ENCODE data around the gene MAP2K3.

MAP2K3 gene

DNA sequence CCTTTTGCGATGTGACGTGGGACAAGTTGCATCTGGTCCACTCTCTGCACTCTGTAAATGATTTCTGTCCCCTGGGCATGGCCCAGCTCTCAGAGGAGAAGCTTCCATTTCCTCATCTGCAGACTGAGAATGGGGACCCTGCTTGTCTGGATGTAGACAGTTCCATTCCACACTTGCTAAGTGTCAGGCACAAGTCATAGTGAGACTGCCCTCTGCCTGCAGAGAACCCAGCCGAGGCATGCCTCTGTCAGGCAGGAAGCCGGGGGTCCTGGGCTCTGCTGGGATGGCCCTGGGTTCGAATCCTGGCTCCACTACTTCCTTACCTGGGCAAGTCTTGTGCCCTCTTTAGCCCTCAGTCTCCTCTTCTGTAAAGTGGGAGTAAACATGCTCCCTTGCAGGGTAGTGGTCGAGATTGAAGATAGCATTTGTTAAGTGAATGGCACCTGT lies 4.1 kb downstream of the MAP2K3 start:
- TF ChIP-seq CTCF (IDR thresholded peaks at IDR 0.05; ENCODE audit: low read length) = peak; percentile 50
- TF ChIP-seq EZH2 (IDR thresholded peaks at IDR 0.05; ENCODE audit: borderline replicate concordance, low read length) = no peak
- Histone ChIP-seq H3K79me2 (ENCODE audit: insufficient read depth, low read length) (peaks cover 25% of the 10 kb centered on the region), H3K4me1 (ENCODE audit: insufficient read depth, low read length, severe bottlenecking) (peaks cover 62% of the 10 kb centered on the region), H3K9me2 (ENCODE audit: low read depth, low read length) (no peaks in the 10 kb centered on the region), H4K20me1 (ENCODE audit: insufficient read depth, low read length) (no peaks in the 10 kb centered on the region), H3K27ac (ENCODE audit: low read depth, low read length, poor library complexity, severe bottlenecking) (peak overlapping the region; percentile 97), H3K9ac (ENCODE audit: low read length) (peak overlapping the region; percentile 86), H3K9me3 (ENCODE audit: low read length) (no peaks in the 10 kb centered on the region), H3K4me3 (ENCODE audit: low read depth, low read length, poor library complexity, severe bottlenecking) (peak overlapping the region; percentile 93), H3K4me2 (ENCODE audit: low read length) (peak overlapping the region; percentile 95), H2AFZ (ENCODE audit: low read length) (no peak overlapping the region), H3F3A (ENCODE audit: insufficient read depth, low read length) (0 out of 2 replicates have a peak, but pooled peaks cover 4% of the 10 kb centered on the region), H3K36me3 (ENCODE audit: insufficient read depth, low read length) (no peaks in the 10 kb centered on the region; the same call in 1 of the 2 replicates), H3K27me3 (ENCODE audit: insufficient read depth, low read length) (no peaks in the 10 kb centered on the region)

DNA sequence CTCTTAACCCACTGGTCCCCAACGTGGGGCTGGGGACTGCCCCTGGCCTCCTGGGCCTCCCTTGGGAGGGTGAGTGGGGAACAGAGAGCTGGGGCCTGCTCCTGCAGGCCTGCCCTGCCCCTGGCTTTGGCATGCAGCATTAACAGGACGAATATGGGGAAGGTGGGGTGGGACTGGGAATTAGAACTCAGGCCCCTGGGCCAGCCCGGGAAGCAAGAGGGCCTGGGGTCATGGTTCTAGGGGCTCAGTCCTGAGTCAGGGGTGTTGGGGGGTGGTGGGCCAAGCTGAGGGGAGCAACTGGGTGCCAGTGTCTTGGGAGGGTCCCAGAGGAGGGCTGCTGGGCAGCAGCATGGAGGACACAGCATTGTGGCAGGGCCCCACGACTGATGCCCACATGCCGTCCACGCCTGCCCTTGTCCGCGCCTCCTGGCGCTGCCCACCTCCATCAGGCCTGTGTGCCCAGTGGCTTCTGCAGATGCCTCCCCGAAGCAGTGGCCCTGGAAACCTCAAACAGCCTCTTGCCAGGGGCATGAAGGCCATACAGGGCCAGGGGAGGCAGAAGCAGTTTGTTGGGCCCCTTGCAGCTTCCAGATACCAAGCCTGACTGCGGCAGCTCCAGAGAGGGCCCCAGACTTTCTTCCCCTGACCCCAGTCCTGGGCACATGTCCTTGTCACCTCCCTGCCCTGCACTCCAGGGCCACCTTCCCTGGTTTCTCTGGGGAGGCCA lies 4.8 kb downstream of the MAP2K3 start:
- H3K4me2 ChIP-seq (ENCODE audit: low read length) = peak overlapping the region; percentile 95
- no peaks in the 10 kb centered on the region; the same call in 1 of the 2 replicates for H3K36me3 ChIP-seq (ENCODE audit: insufficient read depth, low read length)
- peaks cover 56% of the 10 kb centered on the region for H3K4me1 ChIP-seq (ENCODE audit: insufficient read depth, low read length, severe bottlenecking)
- H3K9ac ChIP-seq (ENCODE audit: low read length) = peak overlapping the region; percentile 86
- H4K20me1 ChIP-seq (ENCODE audit: insufficient read depth, low read length) = no peaks in the 10 kb centered on the region
- no peak overlapping the region for H2AFZ ChIP-seq (ENCODE audit: low read length)
- H3K27me3 ChIP-seq (ENCODE audit: insufficient read depth, low read length) = no peaks in the 10 kb centered on the region
- no peaks in the 10 kb centered on the region for H3K9me3 ChIP-seq (ENCODE audit: low read length)
- H3K27ac ChIP-seq (ENCODE audit: low read depth, low read length, poor library complexity, severe bottlenecking) = peak overlapping the region; percentile 97
- H3K79me2 ChIP-seq (ENCODE audit: insufficient read depth, low read length) = peaks cover 25% of the 10 kb centered on the region
- H3K9me2 ChIP-seq (ENCODE audit: low read depth, low read length) = no peaks in the 10 kb centered on the region
- TF ChIP-seq CTCF (IDR thresholded peaks at IDR 0.05; ENCODE audit: low read length) (no peak), EZH2 (IDR thresholded peaks at IDR 0.05; ENCODE audit: borderline replicate concordance, low read length) (no peak)
- 0 out of 2 replicates have a peak, but pooled peaks cover 4% of the 10 kb centered on the region for H3F3A ChIP-seq (ENCODE audit: insufficient read depth, low read length)
- peak overlapping the region; percentile 93 for H3K4me3 ChIP-seq (ENCODE audit: low read depth, low read length, poor library complexity, severe bottlenecking)

- H3K9me2 ChIP-seq (ENCODE audit: low read depth, low read length) = no peaks in the 10 kb centered on the region
- H3K36me3 ChIP-seq (ENCODE audit: insufficient read depth, low read length) = no peaks in the 10 kb centered on the region; the same call in 1 of the 2 replicates
- H3K4me2 ChIP-seq (ENCODE audit: low read length) = peak overlapping the region; percentile 95; the same call in 1 of the 2 replicates
- peak overlapping the region; percentile 97 for H3K27ac ChIP-seq (ENCODE audit: low read depth, low read length, poor library complexity, severe bottlenecking)
- H4K20me1 ChIP-seq (ENCODE audit: insufficient read depth, low read length) = no peaks in the 10 kb centered on the region
- no peak overlapping the region for H3K4me3 ChIP-seq (ENCODE audit: low read depth, low read length, poor library complexity, severe bottlenecking)
- H2AFZ ChIP-seq (ENCODE audit: low read length) = no peak overlapping the region
- H3K79me2 ChIP-seq (ENCODE audit: insufficient read depth, low read length) = peaks cover 23% of the 10 kb centered on the region
- TF ChIP-seq CTCF (IDR thresholded peaks at IDR 0.05; ENCODE audit: low read length) (peak; percentile 42; the same call in 1 of the 2 replicates), EZH2 (IDR thresholded peaks at IDR 0.05; ENCODE audit: borderline replicate concordance, low read length) (no peak)
- H3K4me1 ChIP-seq (ENCODE audit: insufficient read depth, low read length, severe bottlenecking) = peaks cover 59% of the 10 kb centered on the region
- 0 out of 2 replicates have a peak, but pooled peaks cover 4% of the 10 kb centered on the region for H3F3A ChIP-seq (ENCODE audit: insufficient read depth, low read length)
- H3K9ac ChIP-seq (ENCODE audit: low read length) = peak overlapping the region; percentile 86; the same call in 1 of the 2 replicates
- H3K27me3 ChIP-seq (ENCODE audit: insufficient read depth, low read length) = no peaks in the 10 kb centered on the region
- no peaks in the 10 kb centered on the region for H3K9me3 ChIP-seq (ENCODE audit: low read length)
Observed at GRCh38 chr17:21289902-21290571, 5.5 kb downstream of the MAP2K3 start.

All from OCI-LY1 (cell line).